ENCODE data around the gene SPRR2E. TPM values are rescaled to one million over a fixed set of nuclear protein-coding genes. Genes with fewer than 3 reads are reported as not detected.
"Not testable (repeated sequence)": the region's sequence is repeated elsewhere in the genome, so short reads cannot be mapped to it uniquely, and the experiment has no call there.

Gene SPRR2E
- not detected for polyA plus RNA-seq (ENCODE audit: insufficient read length)

DNA sequence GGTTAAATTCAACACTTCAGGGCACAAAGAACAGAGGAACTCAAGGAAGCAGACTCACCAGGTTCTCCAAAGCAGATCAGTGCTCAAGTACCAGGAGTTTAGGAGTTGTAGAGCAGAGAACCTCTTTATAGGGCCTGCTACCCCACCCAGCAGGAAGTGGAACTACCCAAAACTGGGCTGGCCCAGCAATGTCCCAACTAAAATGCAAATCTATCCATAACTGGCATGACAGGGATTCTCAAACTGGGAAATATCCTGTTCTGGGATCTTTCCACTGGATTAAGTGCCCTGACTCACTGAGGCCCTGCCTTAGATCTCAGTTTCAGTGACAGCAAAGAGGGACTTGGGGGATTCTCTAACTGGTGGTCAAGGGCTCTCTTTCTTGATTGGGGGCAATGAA is at the start of gene SPRR2E:
Gene SPRR2E, minus strand, starts transcription at position 101 of the 400 bp plus-strand sequence. CDS start 775 bp downstream, outside the sequence.
- no peak for DNase-seq (ENCODE audit: low read depth)

DNA sequence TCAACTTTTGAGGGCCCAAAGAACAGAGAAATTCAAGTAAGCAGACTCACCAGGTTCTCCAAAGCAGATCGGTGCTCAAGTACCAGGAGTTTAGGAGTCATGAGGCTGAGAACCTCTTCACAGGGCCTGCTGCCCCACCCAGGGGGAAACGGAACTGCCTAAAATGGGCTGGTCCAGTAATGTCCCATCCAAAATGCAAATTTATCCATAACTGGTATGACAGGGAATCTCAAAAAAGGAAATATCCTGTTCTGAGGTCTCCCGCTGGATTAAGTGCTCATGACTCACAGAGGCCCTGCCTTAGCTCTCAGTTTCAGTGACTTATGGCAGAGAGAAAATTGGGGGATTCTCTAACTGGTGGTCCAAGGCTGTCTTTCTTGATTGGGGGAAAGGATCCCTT is 47.1 kb upstream of the SPRR2E start:
- DNase-seq (ENCODE audit: low read depth) = no peak

- no peak for DNase-seq (ENCODE audit: low read depth)
Observed at GRCh38 chr1:153140484-153140883, 46.2 kb upstream of the SPRR2E start.

GRCh38 chr1:153133743-153134142 is 39.4 kb upstream of the SPRR2E start:
- DNase-seq (ENCODE audit: low read depth) = no peak

- no peak for DNase-seq (ENCODE audit: low read depth)
Observed at GRCh38 chr1:153133267-153133666, 38.9 kb upstream of the SPRR2E start.

DNA sequence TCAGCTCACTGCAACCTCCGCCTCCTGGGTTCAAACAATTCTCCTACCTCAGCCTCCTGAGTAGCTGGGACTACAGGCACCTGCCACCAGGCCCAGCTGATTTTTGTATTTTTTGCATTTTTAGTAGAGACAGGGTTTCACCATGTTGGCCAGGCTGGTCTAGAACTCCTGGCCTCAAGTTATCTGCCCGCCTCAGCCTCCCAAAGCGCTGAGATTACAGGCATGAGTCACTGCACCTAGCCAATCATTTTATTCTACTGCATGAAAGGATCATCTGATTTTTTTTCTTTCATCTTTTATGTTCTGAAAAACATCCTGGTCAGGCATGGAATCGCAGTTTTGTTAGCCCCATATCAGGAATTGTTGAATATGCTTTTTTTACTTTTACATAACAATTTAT is 34.4 kb upstream of the SPRR2E start:
- DNase-seq (ENCODE audit: low read depth) = not testable (repeated sequence)

DNA sequence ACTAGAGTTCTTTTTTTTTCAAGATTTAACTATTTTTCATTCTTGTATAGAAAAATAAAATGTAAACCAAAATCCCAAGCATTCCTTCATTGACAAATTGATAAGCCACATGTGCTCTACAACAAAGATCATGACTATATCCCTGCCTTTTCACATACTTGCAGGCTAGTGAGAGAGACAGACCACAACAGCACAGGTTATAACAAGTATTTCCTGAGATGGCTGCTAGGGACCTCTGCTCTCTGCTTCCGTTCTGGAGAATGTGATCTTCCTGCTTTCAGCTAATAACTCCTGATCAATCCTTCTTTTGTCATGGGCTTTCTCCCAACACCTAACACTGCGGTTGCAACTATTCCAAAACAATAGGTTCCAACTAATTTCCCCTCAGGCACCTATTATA is 33.0 kb upstream of the SPRR2E start:
- DNase-seq (ENCODE audit: low read depth) = no peak

DNA sequence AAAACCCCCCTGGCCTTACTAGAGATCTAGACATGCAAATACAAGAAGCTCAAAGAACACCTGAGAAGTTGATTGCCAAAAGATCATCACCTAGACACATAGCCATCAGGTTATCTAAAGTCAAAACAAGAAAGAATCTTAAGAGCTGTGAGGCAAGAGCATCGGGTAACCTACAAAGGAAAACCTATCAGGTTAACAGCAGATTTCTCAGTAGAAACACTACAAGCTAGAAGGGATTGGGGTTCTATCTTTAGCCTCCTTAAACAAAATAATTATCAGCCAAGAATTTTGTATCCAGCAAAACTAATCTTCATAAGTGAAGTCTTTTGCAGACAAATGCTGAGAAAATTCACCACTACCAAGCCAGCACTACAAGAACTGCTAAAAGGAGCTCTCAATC is 31.2 kb upstream of the SPRR2E start:
- DNase-seq (ENCODE audit: low read depth) = no peak

DNA sequence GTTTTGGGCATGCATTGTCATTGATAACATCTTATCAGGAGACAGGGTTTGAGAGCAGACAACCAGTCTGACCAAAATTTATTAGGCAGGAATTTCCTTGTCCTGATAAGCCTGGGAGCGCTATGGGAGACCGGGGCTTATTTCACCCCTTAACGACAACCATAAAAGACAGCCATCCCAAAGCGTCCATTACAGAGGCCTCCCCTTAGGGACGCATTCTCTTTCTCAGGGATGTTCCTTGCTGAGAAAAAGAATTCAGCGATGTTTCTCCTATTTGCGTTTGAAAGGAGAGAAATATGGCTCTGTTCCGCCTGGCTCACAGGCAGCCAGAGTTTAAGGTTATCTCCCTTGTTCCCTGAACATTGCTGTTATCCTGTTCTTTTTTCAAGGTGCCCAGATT is 29.5 kb upstream of the SPRR2E start:
- not testable (repeated sequence) for DNase-seq (ENCODE audit: low read depth)

DNA sequence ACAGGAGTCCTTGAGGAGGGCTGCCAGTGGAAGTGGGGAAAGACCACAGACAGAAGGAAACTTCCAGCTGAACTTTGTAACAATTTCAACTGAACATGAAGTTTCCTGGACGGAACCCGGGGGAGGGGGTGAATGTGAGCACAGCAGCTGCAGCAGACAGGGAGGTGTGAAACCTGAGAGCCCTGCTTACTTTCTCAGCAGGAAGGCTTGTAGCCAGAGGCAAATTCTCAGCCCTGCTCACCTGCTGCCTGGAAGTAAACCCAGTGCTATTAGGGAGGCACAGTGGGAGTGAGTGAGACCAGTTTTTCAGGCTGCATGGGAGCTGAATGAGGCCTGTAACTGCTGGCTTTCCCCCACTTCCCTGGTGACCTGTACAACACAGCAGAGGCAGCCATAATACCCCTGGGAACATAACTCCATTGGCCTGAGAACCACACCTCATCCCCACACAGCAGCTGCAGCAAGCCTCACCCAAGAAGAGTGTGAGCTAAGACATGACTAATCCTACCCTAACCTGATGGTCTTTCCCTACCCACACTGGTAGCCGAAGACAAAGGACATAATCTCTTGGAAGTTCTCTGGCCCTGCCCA is 28.6 kb upstream of the SPRR2E start:
- DNase-seq (ENCODE audit: low read depth) = no peak

GRCh38 chr1:153120945-153121344 is 26.6 kb upstream of the SPRR2E start:
- no peak for DNase-seq (ENCODE audit: low read depth)

- DNase-seq (ENCODE audit: low read depth) = no peak
Observed at GRCh38 chr1:153119491-153119971, 25.2 kb upstream of the SPRR2E start.

DNA sequence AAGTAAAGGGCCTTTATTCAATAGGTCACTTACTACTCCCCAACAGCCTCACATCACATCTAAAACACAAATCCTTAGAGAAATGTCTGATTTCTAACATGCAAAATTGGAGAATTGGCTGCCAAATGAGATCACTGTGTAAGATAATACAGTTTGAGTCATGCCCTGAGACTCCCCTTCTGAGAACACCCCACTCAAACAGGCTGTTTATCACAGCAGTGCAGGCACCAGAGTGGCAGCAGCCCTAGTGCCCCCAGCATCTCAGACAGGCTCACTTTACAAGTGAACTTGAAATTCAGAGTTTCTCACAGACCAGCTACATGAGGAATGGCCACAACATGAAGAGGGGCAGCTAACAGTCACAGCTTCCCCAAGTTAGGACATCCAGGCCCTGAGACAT is 20.9 kb upstream of the SPRR2E start:
- DNase-seq (ENCODE audit: low read depth) = not testable (repeated sequence)

DNA sequence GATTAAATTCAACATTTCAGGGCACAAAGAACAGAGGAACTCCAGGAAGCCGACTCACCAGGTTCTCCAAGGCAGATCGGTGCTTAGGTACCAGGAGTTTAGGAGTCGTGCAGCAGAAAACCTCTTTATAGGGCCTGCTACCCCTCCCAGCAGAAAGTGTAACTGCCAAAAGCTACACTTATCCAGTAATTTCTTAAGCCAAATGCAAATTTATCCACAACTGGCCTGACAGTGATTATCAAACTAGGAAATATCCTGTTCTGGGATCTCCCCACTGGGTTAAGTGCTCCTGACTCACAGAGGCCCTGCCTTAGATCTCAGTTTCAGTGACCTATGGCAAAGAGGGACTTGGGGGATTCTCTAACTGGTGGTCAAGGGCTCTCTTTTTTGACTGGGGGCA is 19.1 kb upstream of the SPRR2E start, which contains the start of gene SPRR2F:
Gene SPRR2F, minus strand, starts transcription at position 101 of the 400 bp plus-strand sequence. CDS start 783 bp downstream, outside the sequence.
- DNase-seq (ENCODE audit: low read depth) = no peak

DNA sequence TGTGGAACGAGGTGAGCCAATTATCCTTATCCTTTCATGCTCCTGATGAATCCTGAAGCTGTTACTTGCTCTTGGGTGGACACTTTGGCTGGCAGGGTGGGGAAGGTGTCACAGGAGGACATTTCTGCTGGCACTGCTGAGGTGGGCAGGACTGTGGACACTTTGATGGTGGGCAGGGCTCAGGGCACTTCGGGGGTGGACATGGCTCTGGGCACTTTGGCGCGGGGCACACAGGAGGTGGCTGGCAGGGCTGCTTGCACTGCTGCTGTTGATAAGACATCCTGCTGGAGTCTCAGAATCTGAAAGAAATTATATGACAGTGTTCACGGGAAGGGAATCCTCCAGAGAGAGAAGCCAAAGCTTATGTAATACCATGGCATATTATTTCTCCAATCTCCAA is 18.1 kb upstream of the SPRR2E start:
- not testable (repeated sequence) for DNase-seq (ENCODE audit: low read depth)

DNA sequence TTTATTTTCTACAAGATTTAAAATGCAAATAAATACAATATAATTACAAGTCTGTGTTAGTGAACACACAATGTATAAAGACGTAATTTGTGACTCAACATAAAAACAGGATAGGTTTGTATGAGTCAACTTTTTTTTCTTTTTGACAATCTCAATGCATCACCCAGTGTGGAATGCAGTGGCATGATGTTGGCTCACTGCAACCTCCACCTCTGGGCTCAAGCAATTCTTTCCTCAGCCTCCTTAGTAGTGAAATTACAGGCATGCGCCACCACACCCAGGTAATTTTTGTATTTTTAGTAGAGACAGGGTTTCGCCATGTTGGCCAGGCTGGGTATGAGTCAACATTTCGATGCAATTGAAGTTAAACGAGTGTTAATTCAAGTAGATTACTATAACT is 5.9 kb upstream of the SPRR2E start:
- no peak for DNase-seq (ENCODE audit: low read depth)

GRCh38 chr1:153099461-153100045 is 5.2 kb upstream of the SPRR2E start:
- no peak for DNase-seq (ENCODE audit: low read depth)

DNA sequence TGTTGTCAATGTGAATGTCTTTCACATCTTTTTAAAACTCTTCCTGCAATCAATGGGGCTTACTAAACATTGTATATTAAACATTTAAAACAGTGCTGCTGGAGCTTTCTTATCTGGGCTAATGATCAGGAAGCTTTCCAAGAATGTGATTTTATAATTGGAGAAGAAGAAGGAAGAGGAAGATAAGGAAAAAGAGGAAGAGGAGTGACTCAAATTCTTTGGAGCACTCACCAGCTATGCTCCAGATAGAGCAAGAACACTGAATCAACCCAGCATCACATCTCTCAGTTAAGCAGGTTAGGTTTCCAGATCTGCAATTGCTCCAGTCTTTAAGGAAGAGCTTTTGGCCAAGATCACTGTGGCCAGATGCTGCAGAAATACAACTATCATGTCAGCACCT is 1.4 kb upstream of the SPRR2E start:
- DNase-seq (ENCODE audit: low read depth) = no peak

- DNase-seq (ENCODE audit: low read depth) = no peak
Observed at GRCh38 chr1:153087652-153088051, 6.7 kb downstream of the SPRR2E start.

DNA sequence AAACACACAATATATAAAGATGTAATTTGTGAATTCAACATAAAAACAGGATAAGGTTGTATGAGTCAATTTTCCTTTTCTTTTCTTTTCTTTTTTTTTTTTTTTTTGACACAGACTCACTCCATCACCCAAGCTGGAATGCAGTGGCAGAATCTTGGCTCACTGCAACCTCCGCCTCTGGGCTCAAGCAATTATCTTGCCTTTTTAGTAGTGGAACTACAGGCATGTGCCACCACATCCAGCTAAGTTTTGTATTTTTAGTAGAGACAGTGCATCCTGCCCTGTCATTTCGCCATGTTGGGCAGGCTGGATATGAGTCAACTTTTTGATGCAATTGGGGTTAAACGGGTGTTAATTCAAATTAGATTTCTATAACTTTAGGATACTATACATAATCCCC is 12.6 kb downstream of the SPRR2E start:
- no peak for DNase-seq (ENCODE audit: low read depth)

GRCh38 chr1:153072806-153073726 is 21.3 kb downstream of the SPRR2E start:
- DNase-seq (ENCODE audit: low read depth) = no peak

GRCh38 chr1:153071511-153071910 is 22.8 kb downstream of the SPRR2E start, which contains the start of gene SPRR2B:
Gene SPRR2B (minus strand): TSS chr1:153071611. CDS start chr1:153070839, 772 bp downstream.
- DNase-seq (ENCODE audit: low read depth) = no peak

Measured in forelimb muscle (tissue), 1 donor.